ENCODE measurements around the gene EPS15. TPM values are rescaled to one million over a fixed set of nuclear protein-coding genes. Genes with fewer than 3 reads are reported as not detected.

Gene EPS15
- total and polyA plus RNA-seq, 9 of the 15 experiments (the other 6 are each of a cell fraction or from before 2014, with no cell fraction given) = 23.1 to 69.0 (median 41.7) TPM

- TF ChIP-seq, protein P1, sequence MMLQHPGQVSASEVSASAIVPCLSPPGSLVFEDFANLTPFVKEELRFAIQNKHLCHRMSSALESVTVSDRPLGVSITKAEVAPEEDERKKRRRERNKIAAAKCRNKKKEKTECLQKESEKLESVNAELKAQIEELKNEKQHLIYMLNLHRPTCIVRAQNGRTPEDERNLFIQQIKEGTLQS (IDR thresholded peaks at IDR 0.05) = no peak
- TF ChIP-seq, protein P1 (CRISPR knock-in tag; conservative IDR thresholded peaks at IDR 0.05) = no peak
- TF ChIP-seq ZBTB43 (CRISPR knock-in tag; IDR thresholded peaks at IDR 0.05) (no peak), ZEB2 (IDR thresholded peaks at IDR 0.05) (no peak), FUS (optimal IDR thresholded peaks at IDR 0.05; ENCODE audit: low read depth, low read length) (no peak), ZNF184 (CRISPR knock-in tag; IDR thresholded peaks at IDR 0.05) (no peak), CSDE1 (IDR thresholded peaks at IDR 0.05) (no peak), PHB2 (IDR thresholded peaks at IDR 0.05; ENCODE audit: low read depth) (no peak), HMGN3 (IDR thresholded peaks at IDR 0.05; ENCODE audit: borderline replicate concordance, extremely low read depth, insufficient read length, low read depth, low read length) (no peak), ZNF311 (CRISPR knock-in tag; IDR thresholded peaks at IDR 0.05) (no peak), SUPT5H (IDR thresholded peaks at IDR 0.05) (no peak), DNMT1 (IDR thresholded peaks at IDR 0.05) (no peak)
- TF ChIP-seq, protein P2, sequence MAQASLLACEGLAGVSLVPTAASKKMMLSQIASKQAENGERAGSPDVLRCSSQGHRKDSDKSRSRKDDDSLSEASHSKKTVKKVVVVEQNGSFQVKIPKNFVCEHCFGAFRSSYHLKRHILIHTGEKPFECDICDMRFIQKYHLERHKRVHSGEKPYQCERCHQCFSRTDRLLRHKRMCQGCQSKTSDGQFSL (CRISPR knock-in tag; IDR thresholded peaks at IDR 0.05) = no peak
- TF ChIP-seq, protein P2 (tag; IDR thresholded peaks at IDR 0.05) = no peak
- TF ChIP-seq, protein P3, sequence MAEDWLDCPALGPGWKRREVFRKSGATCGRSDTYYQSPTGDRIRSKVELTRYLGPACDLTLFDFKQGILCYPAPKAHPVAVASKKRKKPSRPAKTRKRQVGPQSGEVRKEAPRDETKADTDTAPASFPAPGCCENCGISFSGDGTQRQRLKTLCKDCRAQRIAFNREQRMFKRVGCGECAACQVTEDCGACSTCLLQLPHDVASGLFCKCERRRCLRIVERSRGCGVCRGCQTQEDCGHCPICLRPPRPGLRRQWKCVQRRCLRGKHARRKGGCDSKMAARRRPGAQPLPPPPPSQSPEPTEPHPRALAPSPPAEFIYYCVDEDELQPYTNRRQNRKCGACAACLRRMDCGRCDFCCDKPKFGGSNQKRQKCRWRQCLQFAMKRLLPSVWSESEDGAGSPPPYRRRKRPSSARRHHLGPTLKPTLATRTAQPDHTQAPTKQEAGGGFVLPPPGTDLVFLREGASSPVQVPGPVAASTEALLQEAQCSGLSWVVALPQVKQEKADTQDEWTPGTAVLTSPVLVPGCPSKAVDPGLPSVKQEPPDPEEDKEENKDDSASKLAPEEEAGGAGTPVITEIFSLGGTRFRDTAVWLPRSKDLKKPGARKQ (CRISPR knock-in tag; IDR thresholded peaks at IDR 0.05) = no peak
- TF ChIP-seq, protein P4, sequence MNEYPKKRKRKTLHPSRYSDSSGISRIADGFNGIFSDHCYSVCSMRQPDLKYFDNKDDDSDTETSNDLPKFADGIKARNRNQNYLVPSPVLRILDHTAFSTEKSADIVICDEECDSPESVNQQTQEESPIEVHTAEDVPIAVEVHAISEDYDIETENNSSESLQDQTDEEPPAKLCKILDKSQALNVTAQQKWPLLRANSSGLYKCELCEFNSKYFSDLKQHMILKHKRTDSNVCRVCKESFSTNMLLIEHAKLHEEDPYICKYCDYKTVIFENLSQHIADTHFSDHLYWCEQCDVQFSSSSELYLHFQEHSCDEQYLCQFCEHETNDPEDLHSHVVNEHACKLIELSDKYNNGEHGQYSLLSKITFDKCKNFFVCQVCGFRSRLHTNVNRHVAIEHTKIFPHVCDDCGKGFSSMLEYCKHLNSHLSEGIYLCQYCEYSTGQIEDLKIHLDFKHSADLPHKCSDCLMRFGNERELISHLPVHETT (CRISPR knock-in tag; conservative IDR thresholded peaks at IDR 0.05 in 1 of 2, IDR thresholded peaks at IDR 0.05 in 1 of 2) = no peak
- TF ChIP-seq, protein P5, sequence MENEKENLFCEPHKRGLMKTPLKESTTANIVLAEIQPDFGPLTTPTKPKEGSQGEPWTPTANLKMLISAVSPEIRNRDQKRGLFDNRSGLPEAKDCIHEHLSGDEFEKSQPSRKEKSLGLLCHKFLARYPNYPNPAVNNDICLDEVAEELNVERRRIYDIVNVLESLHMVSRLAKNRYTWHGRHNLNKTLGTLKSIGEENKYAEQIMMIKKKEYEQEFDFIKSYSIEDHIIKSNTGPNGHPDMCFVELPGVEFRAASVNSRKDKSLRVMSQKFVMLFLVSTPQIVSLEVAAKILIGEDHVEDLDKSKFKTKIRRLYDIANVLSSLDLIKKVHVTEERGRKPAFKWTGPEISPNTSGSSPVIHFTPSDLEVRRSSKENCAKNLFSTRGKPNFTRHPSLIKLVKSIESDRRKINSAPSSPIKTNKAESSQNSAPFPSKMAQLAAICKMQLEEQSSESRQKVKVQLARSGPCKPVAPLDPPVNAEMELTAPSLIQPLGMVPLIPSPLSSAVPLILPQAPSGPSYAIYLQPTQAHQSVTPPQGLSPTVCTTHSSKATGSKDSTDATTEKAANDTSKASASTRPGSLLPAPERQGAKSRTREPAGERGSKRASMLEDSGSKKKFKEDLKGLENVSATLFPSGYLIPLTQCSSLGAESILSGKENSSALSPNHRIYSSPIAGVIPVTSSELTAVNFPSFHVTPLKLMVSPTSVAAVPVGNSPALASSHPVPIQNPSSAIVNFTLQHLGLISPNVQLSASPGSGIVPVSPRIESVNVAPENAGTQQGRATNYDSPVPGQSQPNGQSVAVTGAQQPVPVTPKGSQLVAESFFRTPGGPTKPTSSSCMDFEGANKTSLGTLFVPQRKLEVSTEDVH (IDR thresholded peaks at IDR 0.05; ENCODE audit: low read depth, partially characterized antibody) = no peak
Observed at GRCh38 chr1:51344602-51345299, 174.3 kb downstream of the EPS15 start (continued).

Data from K562 (cell line).